Transverse colon (tissue), 4 donors: Measurements from ENCODE around the gene BCL7C. TPM values are rescaled to one million over a fixed set of nuclear protein-coding genes. Genes with fewer than 3 reads are reported as not detected.

Source experiments
- DNase-seq: peaks from one replicate; pipeline ENCODE4 v3.0.0-alpha.2; 2019
- H3K27ac ChIP-seq, 4 donors: fragments of 200-600 bp; sonication (generic); 2 replicates each; pipeline ENCODE4 v1.5.1; 2016 to 2018; ENCODE audit warnings: inconsistent platforms in 4 of 4
- H3K27me3 ChIP-seq: fragments of 200-600 bp; sonication (generic); 2 replicates; pipeline ENCODE4 v1.5.1; 2017; ENCODE audit warnings: inconsistent platforms
- H3K36me3 ChIP-seq, 4 donors: fragments of 200-600 bp; sonication (generic); 2 replicates each; pipeline ENCODE4 v1.5.1; 2017 to 2019; ENCODE audit warnings: inconsistent platforms in 4 of 4
- H3K4me1 ChIP-seq, 4 donors: fragments of 200-600 bp; sonication (generic); 2 replicates each; pipeline ENCODE4 v1.5.1; 2017 to 2020; ENCODE audit warnings: inconsistent platforms in 4 of 4
- H3K4me3 ChIP-seq, 4 donors: fragments of 200-600 bp; sonication (generic); 1 replicate in 1 of 4; 2 replicates in 3 of 4; pipeline versions ENCODE4 v1.5.1 to v1.6.1; 2017 to 2019; ENCODE audit warnings: inconsistent platforms in 4 of 4
- H3K9me3 ChIP-seq, 2 donors: fragments of 200-600 bp; sonication (generic); 2 replicates each; pipeline ENCODE4 v1.5.1; 2017 to 2019; ENCODE audit warnings: inconsistent platforms in 2 of 2
- CTCF ChIP-seq, 5 experiments: fragments of 200-600 bp in 3 of 5; fragments of 450-650 bp in 2 of 5; sonication (generic) in 3 of 5; IDR thresholded peaks; 1 replicate in 2 of 5; 2 replicates in 3 of 5; pipeline ENCODE4 v1.5.1; 2016 to 2017; ENCODE audit warnings: antibody characterized with exemption in 5 of 5, inconsistent platforms in 3 of 5, mild to moderate bottlenecking in 2 of 5, moderate library complexity in 1 of 5
- EP300 ChIP-seq: sonication (generic); formaldehyde crosslinking; IDR thresholded peaks from one replicate; pipeline ENCODE4 v1.6.1; 2017; ENCODE audit warnings: antibody characterized with exemption, low read depth
- POLR2A ChIP-seq: fragments of 450-650 bp; IDR thresholded peaks from one replicate; pipeline ENCODE4 v1.6.1; 2016; ENCODE audit warnings: antibody characterized with exemption, mild to moderate bottlenecking, moderate library complexity
- POLR2AphosphoS5 ChIP-seq, 3 donors: sonication (generic); formaldehyde crosslinking; IDR thresholded peaks; one replicate each; pipeline ENCODE4 v1.6.1; 2016; ENCODE audit warnings: antibody characterized with exemption in 3 of 3
- WGBS, 2 donors: methylation state at CpG; one replicate each; pipeline ENCODE4 v1.1.5; 2018; ENCODE audit warnings: low coverage in 1 of 2; 5-methylcytosine and 5-hydroxymethylcytosine counted together
- in situ Hi-C, 4 donors: fragments of 200-750 bp; cut with MboI; loops; one replicate each; pipeline versions ENCODE4 v1.15.0 to v1.15.1; 2017; ENCODE audit warnings: low sequenced_read_pairs in 3 of 4, low pct_ligation_motif_present in 1 of 4, low pct_unique_long_range_greater_than_20kb in 1 of 4
- intact Hi-C: fragments of 100-400 bp; cut with DNase I; formaldehyde crosslinking; loops from one replicate; pipeline ENCODE4 v1.15.1; 2023; ENCODE audit warnings: low total_unique reads
- total RNA-seq, 4 donors: library from RNA; depleted of rRNA; stranded (reverse); fragments of >200 nt; gene quantifications; one replicate each; pipeline ENCODE4 v1.1.0, GENCODE V29; 2016

Gene BCL7C
- total RNA-seq, 4 donors from 2014 or later = 13.8 to 57.3 (median 24.0) TPM

- H3K4me1 ChIP-seq = peaks cover 0 to 27% (median 13%) of the 10 kb centered on the region in 4 donors
- H3K36me3 ChIP-seq = peaks cover 0 to 23% (median 4%) of the 10 kb centered on the region in 4 donors
- in situ Hi-C loops = no loop called here
- H3K27ac ChIP-seq = no peak overlapping the region
- no peaks in the 10 kb centered on the region for H3K9me3 ChIP-seq
- no peaks in the 10 kb centered on the region for H3K27me3 ChIP-seq
- DNase-seq = no peak
- TF ChIP-seq POLR2AphosphoS5 (IDR thresholded peaks at IDR 0.05) = no peak
- TF ChIP-seq EP300 = no peak
- no peak for TF ChIP-seq CTCF (IDR thresholded peaks at IDR 0.05)
- TF ChIP-seq POLR2A = no peak
- H3K4me3 ChIP-seq = no peak overlapping the region
- WGBS, 2 donors = 58 to 80% methylated on average over 3 of the region's 3 CpGs
- intact Hi-C loops = no loop called here
Observed at GRCh38 chr16:30884760-30885159, 9.1 kb downstream of the BCL7C start.

DNA sequence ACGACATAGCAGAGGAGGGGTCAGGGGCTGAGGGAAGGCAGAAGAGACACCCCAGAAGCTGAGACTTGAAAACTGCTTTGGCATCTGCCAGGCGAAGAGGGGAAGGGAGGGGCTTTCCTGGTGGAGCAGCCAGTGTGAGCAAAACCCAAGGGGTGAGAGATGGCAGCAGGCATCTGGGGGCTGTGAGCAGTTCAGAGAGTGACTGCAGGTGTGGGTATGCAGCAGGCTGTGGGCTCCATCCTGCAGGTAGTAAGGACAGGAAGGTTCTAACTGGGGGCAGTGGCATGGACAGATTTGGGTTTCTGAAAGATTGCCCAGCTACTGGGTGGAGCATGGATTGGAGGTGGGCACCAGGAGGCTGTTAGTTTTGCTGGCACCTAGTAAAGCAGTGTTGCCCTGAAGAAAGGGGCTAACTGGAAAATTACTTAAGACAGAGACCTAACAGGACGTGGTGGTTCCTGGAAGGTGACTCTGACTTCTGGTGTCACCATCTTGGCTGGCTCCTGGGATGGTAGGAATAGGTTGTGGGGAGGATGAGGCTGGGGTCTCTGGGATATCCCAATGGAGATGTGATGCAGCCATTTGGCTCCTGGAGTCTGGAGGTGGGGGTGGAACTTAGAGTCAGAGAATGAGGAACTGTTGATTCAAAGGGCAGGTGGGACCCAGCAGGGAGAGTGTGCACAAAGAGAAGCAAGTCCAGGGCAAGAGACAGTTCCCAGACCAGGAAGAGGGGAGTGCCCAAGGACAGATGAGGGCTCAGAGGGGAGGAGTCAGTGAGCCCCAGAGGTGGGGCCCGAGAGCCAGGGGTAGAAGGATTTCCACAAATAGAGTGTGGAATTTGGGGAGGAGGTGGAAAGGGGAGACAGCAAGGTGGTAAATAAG, 11.2 kb downstream of the BCL7C start:
- Histone ChIP-seq H3K27me3 (no peaks in the 10 kb centered on the region), H3K9me3 (no peaks in the 10 kb centered on the region), H3K36me3 (peaks cover 0 to 8% (median 4%) of the 10 kb centered on the region in 4 donors), H3K27ac (peak overlapping the region in 3 of 4 donors; percentile 14 to 65 (median 62)), H3K4me3 (no peak overlapping the region), H3K4me1 (peaks cover 0 to 33% (median 16%) of the 10 kb centered on the region in 4 donors)
- no peak for TF ChIP-seq CTCF (IDR thresholded peaks at IDR 0.05)
- TF ChIP-seq EP300 = no peak
- no peak for TF ChIP-seq POLR2AphosphoS5 (IDR thresholded peaks at IDR 0.05)
- no peak for TF ChIP-seq POLR2A
- DNase-seq = no peak
- WGBS, 2 donors = 68 to 85% methylated on average over 2 to 4 of the region's 4 CpGs
- intact Hi-C loops (no loop called here), in situ Hi-C loops (no loop called here)

DNA sequence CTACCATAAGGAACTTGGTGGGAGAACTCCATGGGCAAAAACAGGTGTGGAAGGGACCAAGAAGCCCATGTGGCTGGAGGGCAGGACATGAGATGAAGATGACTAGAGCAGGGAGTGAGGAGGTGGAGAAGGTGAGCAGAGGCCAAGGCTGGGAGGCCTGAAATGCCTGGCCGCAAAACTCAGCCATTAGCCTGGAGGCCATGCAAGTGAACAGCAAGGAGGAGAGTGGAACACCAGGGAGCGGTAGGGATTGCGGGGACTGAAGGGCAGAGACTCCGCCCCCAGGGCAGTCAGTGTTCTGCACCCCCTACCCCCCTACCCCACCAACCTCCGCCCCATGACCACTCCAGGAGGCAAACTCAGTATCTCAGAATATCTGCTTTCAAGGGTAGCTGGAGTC, 17.0 kb downstream of the BCL7C start:
- in situ Hi-C loops = no loop called here
- intact Hi-C loops = loop anchor here (2.0 kb wide), 1 partner anchor 16 kb away; no protein-coding TSS in a partner anchor
- TF ChIP-seq POLR2AphosphoS5 (IDR thresholded peaks at IDR 0.05) (no peak), POLR2A (no peak)
- 73 to 100% methylated on average over 1 to 5 of the region's 5 CpGs for WGBS, 2 donors
- Histone ChIP-seq H3K36me3 (no peaks in the 10 kb centered on the region), H3K27ac (peak overlapping the region; percentile 95 to 98 (median 97)), H3K4me3 (peak overlapping the region in 1 of 4 donors; percentile 85), H3K9me3 (no peaks in the 10 kb centered on the region), H3K4me1 (peaks cover 17 to 48% (median 31%) of the 10 kb centered on the region in 4 donors), H3K27me3 (no peaks in the 10 kb centered on the region)
- DNase-seq = no peak

GRCh38 chr16:30875871-30876801, 17.7 kb downstream of the BCL7C start:
- WGBS, 2 donors = 4 to 6% methylated on average over 3 to 12 of the region's 12 CpGs
- intact Hi-C loops (loop anchor here (2.0 kb wide), 1 partner anchor 17 kb away; no protein-coding TSS in a partner anchor), in situ Hi-C loops (no loop called here)
- no peaks in the 10 kb centered on the region for H3K27me3 ChIP-seq
- TF ChIP-seq EP300 = no peak
- TF ChIP-seq CTCF (IDR thresholded peaks at IDR 0.05) = no peak
- TF ChIP-seq POLR2AphosphoS5 (IDR thresholded peaks at IDR 0.05) = peak in 1 of 3 donors; percentile 9
- TF ChIP-seq POLR2A = peak; percentile 30
- H3K4me3 ChIP-seq = peak overlapping the region; percentile 71 to 85 (median 74)
- peak; percentile 27 for DNase-seq
- peaks cover 17 to 40% (median 25%) of the 10 kb centered on the region in 4 donors for H3K4me1 ChIP-seq
- no peaks in the 10 kb centered on the region for H3K36me3 ChIP-seq
- H3K27ac ChIP-seq = peak overlapping the region; percentile 95 to 98 (median 97)
- H3K9me3 ChIP-seq = no peaks in the 10 kb centered on the region
